Activated naive CD8-positive, alpha-beta T cell treated with anti-CD3 and anti-CD28 coated beads for 36 hours (primary cell): ENCODE results near the gene AHNAK. TPM values are rescaled to one million over a fixed set of nuclear protein-coding genes. Genes with fewer than 3 reads are reported as not detected.
"Not testable (repeated sequence)": the region's sequence is repeated elsewhere in the genome, so short reads cannot be mapped to it uniquely, and the experiment has no call there.

ENCODE experiments used
- DNase-seq: peaks from one replicate; pipeline ENCODE4 v3.0.0; 2021
- H3K27ac Mint-ChIP-seq: one replicate; pipeline ENCODE4 v1.8.0; 2022; ENCODE audit warnings: mild to moderate bottlenecking, moderate library complexity, mixed read lengths
- H3K27me3 Mint-ChIP-seq: one replicate; pipeline ENCODE4 v1.8.0; 2022; ENCODE audit warnings: mild to moderate bottlenecking, mixed read lengths
- H3K36me3 Mint-ChIP-seq: one replicate; pipeline ENCODE4 v1.8.0; 2021; ENCODE audit warnings: mild to moderate bottlenecking, mixed read lengths
- H3K4me1 Mint-ChIP-seq: one replicate; pipeline ENCODE4 v1.8.0; 2021; ENCODE audit warnings: mixed read lengths
- H3K4me3 Mint-ChIP-seq: one replicate; pipeline ENCODE4 v1.8.0; 2022; ENCODE audit warnings: mild to moderate bottlenecking, moderate library complexity, mixed read lengths
- H3K9me3 Mint-ChIP-seq: one replicate; pipeline ENCODE4 v1.8.0; 2022; ENCODE audit warnings: mixed read lengths
- total RNA-seq, 2 experiments: library from RNA; stranded (reverse); gene quantifications; one replicate each; pipeline ENCODE4 v1.2.3, GENCODE V29; 2021

Gene AHNAK
- total RNA-seq, 2 experiments from 2014 or later: 12.3 to 12.5 TPM

DNA sequence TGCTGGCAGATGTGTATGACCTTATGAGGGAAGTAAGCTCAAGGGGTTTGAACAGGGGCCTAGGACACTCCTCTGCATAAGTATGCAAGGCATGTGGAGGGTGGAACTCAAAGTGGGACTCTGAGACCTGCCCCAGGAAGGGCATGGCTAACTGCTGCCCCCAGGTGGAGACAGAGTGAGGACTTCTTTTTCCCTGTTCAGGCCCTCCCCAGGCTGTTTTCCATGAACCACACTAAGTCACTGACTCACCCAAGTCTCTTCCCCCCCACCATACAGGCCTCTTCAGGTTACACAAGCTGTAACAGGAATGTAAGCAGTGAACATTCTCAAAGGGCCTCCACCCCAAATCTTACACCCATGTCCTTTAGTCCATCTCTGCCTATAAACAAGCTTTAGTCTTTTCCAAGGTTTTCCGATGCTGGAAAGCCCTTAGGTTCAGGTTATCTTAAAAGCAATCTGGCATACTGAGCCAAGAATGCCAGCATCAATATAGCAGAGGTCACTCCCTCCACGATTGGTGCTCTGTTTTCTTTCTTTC, 14.0 kb upstream of the AHNAK start:
- DNase-seq: peak; percentile 77
- H3K9me3 Mint-ChIP-seq: no peaks in the 10 kb centered on the region
- H3K27ac Mint-ChIP-seq: peak overlapping the region; percentile 66
- peaks cover 56% of the 10 kb centered on the region for H3K4me1 Mint-ChIP-seq
- peaks cover 43% of the 10 kb centered on the region for H3K36me3 Mint-ChIP-seq
- no peak overlapping the region for H3K4me3 Mint-ChIP-seq
- no peaks in the 10 kb centered on the region for H3K27me3 Mint-ChIP-seq

DNA sequence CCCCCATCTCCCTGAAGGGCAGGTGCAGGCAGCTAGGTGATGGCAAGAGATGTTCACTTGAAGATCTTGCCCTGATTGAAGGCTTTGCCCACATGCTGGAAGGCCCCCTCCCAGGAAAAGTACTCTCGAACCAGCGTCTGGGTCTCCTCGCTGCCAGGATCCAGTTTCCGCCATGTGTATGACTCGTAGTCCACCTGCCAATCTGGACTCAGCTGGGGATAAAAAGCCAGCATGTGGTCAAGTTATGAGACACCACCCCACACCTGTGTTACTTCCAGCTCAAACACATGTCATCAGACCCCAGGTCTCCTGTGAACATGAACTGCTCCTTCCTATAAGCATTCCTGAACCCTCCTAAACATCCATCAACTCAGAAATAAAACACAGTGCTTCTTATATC, 13.0 kb upstream of the AHNAK start:
- not testable (repeated sequence) for H3K27me3 Mint-ChIP-seq, DNase-seq, H3K9me3 Mint-ChIP-seq
- peaks cover 47% of the 10 kb centered on the region for H3K36me3 Mint-ChIP-seq
- H3K27ac Mint-ChIP-seq: peak overlapping the region; percentile 89
- H3K4me1 Mint-ChIP-seq: peaks cover 63% of the 10 kb centered on the region
- peak overlapping the region; percentile 34 for H3K4me3 Mint-ChIP-seq

DNA sequence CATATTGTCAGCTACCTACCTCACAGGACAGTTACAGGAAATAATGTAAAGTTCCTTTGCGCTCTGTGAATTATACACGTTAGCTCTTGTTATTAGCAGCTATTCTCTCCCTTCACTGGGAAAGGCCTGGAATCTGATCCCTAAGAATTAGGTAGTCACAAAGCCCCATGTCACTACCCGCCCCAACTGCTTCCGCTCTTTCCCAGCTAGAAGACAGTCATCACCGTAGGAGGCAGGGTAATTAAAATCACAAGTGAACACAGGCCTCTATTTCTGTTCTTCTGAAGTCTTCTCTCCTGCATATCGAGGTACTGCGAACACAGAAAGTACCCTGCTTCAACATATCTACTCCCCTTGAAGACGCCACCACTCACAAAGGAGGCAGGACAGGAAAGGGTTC, 12.6 kb upstream of the AHNAK start:
- H3K27ac Mint-ChIP-seq: peak overlapping the region; percentile 89
- peaks cover 51% of the 10 kb centered on the region for H3K36me3 Mint-ChIP-seq
- no peak for DNase-seq
- peaks cover 2% of the 10 kb centered on the region for H3K9me3 Mint-ChIP-seq
- H3K27me3 Mint-ChIP-seq: no peaks in the 10 kb centered on the region
- no peak overlapping the region for H3K4me3 Mint-ChIP-seq
- peaks cover 68% of the 10 kb centered on the region for H3K4me1 Mint-ChIP-seq

DNA sequence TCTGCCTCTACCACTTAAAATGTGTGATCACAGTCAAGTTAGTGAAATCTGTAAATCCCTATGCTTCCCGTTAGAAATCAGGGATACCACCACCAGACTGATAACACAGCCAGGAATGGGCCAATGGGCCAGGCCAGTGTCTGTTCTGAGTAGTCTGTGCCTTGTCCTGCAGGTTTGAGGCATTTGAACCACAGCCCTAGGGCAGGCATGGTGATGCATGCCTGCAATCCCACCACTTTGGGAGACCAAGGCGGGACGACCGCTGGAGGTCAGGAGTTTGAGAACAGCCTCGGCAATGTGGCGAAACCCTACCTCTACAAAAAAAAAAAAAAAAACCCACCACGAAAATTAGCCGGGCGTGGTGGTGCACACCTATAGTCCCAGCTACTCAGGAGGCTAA, 12.1 kb upstream of the AHNAK start:
- Mint-ChIP-seq H3K36me3 (peaks cover 56% of the 10 kb centered on the region), H3K27me3 (no peaks in the 10 kb centered on the region), H3K9me3 (peaks cover 2% of the 10 kb centered on the region), H3K4me1 (peaks cover 73% of the 10 kb centered on the region), H3K4me3 (no peak overlapping the region), H3K27ac (no peak overlapping the region)
- DNase-seq: no peak

DNA sequence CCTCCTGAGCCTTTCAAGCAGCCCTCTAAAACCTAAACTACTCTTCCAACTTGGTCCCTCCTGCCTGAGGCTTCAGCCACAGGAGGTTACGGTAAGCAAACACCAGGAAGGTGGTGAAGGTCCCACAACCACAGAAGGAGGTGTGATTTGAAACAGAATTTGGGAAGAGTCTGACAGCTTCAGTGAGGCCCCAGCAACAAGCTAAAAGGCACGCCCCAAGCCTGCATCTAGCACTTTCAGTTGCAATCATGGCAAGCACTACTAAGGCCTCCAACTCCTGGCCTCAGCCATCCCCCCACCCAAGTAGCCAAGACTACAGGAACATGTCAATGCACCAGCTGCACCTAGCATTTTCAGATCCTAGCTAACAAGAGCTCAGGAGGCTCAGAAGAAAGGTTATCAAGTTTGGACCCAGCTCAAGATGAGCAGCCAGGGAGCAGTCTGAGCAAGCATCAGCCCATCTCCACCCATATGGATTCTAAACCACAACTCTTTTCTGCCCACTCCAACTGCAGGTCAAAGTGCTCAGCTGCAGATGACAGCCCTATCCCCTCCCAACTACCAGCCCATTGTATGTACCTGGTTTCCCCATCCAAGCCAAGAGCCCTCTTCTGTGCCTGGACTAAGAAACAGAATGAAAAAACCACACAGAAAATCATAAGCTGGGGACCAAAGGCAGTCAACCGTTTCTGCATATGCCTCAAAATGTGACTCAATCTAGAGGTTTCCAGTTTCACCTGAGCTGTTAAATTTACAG, 10.4 kb upstream of the AHNAK start:
- peaks cover 2% of the 10 kb centered on the region for H3K9me3 Mint-ChIP-seq
- H3K36me3 Mint-ChIP-seq: peaks cover 60% of the 10 kb centered on the region

DNA sequence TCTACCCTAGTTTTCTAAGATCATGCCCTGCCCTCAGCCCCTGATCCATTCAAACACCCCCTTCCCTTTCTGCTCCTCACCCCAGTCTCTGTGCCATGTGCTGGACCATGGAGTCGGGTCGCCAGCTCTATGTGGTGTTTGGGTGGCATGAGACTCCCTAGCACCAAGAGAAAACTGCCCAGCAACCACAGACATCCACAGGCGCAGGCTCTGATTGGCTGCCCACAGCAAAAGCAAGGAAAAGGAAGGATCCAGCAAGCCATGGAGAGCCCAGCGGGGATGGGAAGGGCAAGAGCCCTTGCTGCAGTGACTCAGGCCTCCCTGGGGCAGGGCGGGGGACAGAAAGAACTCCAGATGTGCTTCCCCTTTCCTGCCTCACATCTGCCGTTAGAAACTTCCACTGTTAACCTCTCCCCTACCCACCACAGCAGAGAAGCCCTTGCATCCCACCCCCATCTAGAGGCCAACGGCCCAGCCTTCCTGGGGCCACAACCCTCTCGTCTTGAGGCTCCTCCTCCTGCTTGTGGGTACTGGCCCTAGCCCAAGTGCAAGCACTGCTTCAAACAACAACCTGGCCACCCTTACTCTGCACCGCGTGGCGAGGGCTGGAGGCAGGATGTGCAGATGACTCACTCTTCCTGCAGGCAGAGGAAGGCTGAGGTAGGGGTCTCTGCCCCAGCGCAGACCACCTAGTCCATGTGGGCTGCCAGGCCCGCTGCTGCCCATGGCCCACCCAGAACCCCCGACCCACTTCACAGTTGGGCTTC, 9.7 kb upstream of the AHNAK start:
- peaks cover 57% of the 10 kb centered on the region for H3K36me3 Mint-ChIP-seq

More for the DNA sequence above, 10.4 kb upstream of the AHNAK start:
- peaks cover 87% of the 10 kb centered on the region for H3K4me1 Mint-ChIP-seq
- H3K27me3 Mint-ChIP-seq: no peaks in the 10 kb centered on the region
- H3K27ac Mint-ChIP-seq: peak overlapping the region; percentile 95
- DNase-seq: peak; percentile 77
- H3K4me3 Mint-ChIP-seq: peak overlapping the region; percentile 59

DNA sequence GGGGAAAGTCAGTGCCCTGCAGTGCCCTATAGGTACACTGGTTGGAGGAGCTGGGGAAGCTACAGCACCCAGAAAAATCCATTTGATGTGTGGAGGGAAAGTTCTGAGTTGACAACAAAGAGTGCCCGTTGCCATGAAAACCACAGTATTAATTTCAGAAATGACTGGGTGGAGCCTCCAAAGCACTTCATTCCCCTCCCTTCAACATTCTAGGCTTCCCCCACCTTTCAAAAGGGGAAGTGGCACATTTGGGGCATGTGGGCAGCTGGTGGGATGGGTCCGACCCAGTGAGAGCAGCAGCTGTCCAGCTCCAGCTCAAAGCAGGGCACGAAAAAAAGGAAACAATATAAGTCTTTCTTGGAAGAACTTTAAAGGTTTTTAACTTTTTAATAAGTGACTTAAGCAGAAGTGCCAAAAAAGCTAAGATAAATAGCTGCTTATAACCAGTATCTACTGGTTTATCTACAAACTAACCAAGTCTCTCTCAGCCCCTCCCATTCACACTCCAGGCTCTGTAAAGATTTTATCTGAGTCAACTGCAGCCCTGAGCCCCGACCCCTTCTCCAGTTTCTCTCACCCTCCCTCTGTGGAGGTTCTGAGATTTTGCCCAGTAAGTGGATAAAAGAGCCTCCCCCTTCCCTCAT, 9.0 kb upstream of the AHNAK start:
- Mint-ChIP-seq H3K4me1 (peaks cover 90% of the 10 kb centered on the region), H3K36me3 (peaks cover 57% of the 10 kb centered on the region), H3K27ac (peak overlapping the region; percentile 95), H3K4me3 (peak overlapping the region; percentile 59), H3K9me3 (peaks cover 2% of the 10 kb centered on the region), H3K27me3 (peaks cover 3% of the 10 kb centered on the region)
- peak; percentile 74 for DNase-seq

More for the DNA sequence above, 9.7 kb upstream of the AHNAK start:
- peaks cover 3% of the 10 kb centered on the region for H3K27me3 Mint-ChIP-seq
- peak; percentile 90 for DNase-seq
- peak overlapping the region; percentile 95 for H3K27ac Mint-ChIP-seq
- peaks cover 2% of the 10 kb centered on the region for H3K9me3 Mint-ChIP-seq
- peak overlapping the region; percentile 59 for H3K4me3 Mint-ChIP-seq
- H3K4me1 Mint-ChIP-seq: peaks cover 89% of the 10 kb centered on the region

DNA sequence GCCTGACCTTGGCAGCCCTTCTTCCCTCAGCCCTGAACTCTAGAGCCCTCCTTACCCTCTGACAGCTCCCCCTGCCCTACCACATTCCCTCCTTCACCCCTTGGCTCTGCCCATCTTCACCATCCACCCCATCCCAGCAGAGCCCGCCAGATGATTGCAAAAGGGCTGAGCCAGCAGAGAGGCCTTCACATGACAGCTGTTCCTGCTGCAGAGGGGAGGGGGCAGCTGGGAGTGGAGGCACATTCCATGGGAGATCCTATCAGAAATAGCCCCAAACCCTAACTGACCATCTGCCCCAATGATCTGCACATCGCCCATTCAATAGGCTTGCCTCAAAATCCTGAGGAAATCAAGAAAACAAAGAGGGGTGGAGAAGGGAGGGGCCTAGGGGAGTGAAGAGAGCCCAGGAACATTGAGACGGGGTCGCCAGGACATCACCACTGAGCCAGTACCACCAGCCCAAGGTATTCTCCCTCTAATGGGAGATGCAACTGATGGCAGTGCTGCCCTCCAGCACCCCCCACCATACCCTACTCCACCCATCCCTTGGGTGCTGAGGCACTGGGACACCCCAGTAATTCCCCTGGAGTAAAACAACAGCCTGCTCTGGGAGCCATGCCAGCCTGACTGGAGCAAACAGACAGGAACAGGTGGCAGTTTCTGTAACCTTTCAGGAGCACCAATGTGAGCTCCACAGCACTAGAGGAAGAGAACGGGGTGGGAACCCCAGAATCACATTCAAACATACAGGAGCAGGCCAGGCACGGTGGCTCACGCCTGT, 8.0 kb upstream of the AHNAK start:
- Mint-ChIP-seq H3K9me3 (peaks cover 2% of the 10 kb centered on the region), H3K27me3 (peaks cover 3% of the 10 kb centered on the region), H3K27ac (peak overlapping the region; percentile 95), H3K36me3 (peaks cover 47% of the 10 kb centered on the region), H3K4me3 (no peak overlapping the region), H3K4me1 (peaks cover 87% of the 10 kb centered on the region)
- no peak for DNase-seq

DNA sequence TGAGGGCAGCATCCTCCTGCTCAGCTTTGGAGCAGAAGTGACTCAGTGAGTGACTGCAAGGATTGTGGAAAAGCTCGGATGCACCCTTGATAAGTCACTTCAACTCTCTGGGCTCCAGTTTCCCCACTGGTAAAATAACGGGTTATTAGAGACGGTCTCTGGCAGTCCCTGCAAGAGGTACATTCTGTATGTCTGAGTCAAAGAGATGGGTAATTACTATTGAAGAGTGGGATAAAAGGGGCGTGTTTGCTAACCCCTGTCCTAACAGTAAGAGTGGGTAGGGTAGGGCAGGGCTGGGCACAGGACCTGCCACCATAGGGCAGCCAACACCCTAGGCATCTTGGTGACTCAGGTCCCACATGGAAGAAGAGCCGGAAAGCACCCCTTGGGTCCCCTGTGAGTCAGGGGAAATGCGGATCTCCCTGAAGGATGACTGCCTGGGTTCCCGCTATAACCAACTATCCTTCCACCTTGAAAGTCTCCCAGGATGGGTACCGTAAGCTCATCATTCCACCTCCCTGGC, 7.3 kb upstream of the AHNAK start:
- peak overlapping the region; percentile 95 for H3K27ac Mint-ChIP-seq
- peaks cover 41% of the 10 kb centered on the region for H3K36me3 Mint-ChIP-seq
- H3K27me3 Mint-ChIP-seq: peaks cover 3% of the 10 kb centered on the region
- H3K4me1 Mint-ChIP-seq: peaks cover 82% of the 10 kb centered on the region
- no peak for DNase-seq
- peaks cover 2% of the 10 kb centered on the region for H3K9me3 Mint-ChIP-seq
- peak overlapping the region; percentile 15 for H3K4me3 Mint-ChIP-seq

DNA sequence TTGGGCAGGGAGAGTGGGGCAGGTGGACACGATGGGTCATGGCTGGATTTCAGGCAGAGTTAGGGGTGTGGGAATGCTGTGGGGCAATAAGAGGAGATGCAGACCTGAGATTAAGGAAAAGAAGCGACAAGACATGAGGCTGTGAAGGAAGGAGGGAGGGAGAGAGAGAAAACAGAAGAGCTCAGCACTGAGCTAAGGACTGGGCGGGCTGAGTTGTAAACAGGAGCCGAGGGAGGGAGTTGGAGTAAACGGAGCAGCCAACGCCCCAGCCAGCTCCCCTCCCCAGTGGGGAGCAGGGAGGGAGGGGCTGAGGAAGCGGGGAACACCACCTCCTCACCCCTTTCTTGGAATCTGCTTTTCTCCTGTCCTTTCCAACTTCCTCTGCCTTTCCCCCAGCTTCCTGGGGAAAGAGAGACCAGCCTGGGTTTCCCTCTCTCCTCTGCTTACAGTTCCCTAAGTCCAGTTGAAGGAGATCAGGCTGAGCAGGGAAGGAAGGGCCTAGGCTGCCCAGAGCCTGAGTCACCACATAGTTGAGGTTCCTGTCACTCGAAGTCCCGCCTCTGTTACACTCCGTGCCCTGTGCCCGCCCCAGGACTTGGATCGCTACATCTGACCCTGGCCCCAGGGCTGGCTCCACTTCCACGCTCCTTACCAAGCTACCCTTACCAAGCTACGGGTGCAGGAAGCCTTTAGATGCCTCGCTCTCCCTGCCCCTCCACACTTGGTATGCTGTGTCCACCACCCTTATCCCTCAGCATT, 6.7 kb upstream of the AHNAK start:
- DNase-seq: peak; percentile 45
- Mint-ChIP-seq H3K4me1 (peaks cover 81% of the 10 kb centered on the region), H3K27me3 (peaks cover 3% of the 10 kb centered on the region), H3K4me3 (peak overlapping the region; percentile 44), H3K9me3 (peaks cover 2% of the 10 kb centered on the region), H3K27ac (peak overlapping the region; percentile 89), H3K36me3 (peaks cover 39% of the 10 kb centered on the region)

DNA sequence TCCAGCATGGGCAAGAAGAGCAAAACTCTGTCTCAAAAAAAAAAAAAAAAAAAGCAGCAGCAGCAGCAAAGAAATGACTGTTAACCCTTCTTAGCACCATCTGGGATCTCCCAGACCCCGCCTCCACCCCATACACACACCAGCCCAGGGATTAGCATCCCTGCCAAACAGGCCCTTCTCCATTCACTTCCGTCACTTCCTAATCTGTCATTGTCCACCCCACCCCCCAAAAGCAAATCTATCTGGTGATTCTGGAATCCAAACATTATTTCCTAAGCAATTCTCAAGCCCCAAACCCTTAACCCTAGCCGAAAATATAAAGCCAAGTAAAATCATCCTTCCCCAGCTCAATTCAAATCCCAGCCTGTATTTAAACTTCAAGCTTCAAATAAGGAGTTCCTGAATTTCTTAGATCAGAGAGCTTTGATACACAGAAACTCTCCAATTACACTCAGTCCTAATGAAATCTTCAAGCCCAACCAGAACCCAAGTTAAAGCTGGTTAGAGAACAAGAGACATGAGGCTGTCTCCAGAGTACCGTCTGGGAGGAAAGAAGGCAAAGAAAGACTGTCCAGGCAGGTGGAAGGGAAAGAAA, 6.0 kb upstream of the AHNAK start:
- Mint-ChIP-seq H3K36me3 (peaks cover 34% of the 10 kb centered on the region), H3K4me1 (peaks cover 81% of the 10 kb centered on the region), H3K27me3 (peaks cover 5% of the 10 kb centered on the region), H3K9me3 (peaks cover 2% of the 10 kb centered on the region), H3K4me3 (peak overlapping the region; percentile 44), H3K27ac (peak overlapping the region; percentile 89)
- no peak for DNase-seq

DNA sequence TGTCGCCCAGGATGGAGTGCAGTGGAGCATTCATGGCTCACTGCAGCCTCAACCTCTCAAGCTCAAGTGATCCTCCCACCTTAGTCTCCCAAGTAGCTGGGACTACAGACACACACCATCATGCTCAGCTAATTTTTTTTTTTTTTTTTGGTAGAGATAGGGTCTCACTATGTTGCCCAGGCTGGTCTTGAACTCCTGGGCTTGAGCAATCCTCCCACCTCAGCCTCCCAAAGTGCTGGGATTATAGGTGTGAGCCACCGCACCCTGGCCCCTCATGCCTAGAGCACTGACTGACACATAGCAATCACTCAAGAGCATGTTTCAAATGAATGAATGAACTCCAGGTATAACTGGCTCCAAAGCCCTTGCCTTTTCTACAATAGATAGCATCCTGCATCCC, 3.9 kb upstream of the AHNAK start:
- not testable (repeated sequence) for H3K27me3 Mint-ChIP-seq, H3K9me3 Mint-ChIP-seq, H3K4me3 Mint-ChIP-seq, H3K27ac Mint-ChIP-seq, DNase-seq
- H3K4me1 Mint-ChIP-seq: peaks cover 66% of the 10 kb centered on the region
- peaks cover 23% of the 10 kb centered on the region for H3K36me3 Mint-ChIP-seq

DNA sequence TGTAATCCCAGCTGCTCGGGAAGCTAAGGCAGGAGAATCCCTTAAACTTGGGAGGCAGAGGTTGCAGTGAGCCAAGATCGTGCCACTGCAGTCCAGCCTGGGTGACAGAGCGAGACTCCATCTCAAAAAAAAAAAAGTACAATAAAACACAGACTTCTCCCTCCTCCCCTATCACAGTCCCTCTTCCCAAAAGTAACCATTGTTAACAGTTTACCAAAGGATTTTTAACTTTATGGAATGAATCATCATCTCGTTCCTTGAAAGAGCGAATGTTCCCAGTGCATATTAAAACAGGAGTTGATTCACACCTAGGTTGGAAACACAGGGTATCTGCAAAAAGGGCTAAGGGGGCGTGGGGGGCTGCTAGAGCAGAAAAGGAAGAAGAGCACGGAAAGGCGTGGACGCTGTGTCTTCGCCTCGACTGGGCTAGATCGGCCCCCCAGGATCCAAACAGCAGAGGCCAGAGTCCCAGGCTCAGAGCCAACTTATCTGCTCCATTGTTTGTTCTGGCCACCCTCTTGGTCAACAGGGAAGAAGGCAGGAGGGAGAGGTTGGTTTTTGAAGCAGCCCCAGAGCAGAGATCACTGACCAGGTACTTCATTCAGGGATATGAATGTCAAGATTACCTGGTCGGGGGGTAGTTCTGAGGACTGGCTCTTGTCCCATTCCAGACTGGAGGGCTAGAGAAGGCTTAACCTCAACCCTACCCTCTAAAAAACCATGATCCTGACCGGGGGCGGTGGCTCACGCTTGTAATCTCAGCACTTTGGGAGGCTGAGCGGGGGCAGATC, 2.1 kb upstream of the AHNAK start:
- no peak for DNase-seq
- no peak overlapping the region for H3K4me3 Mint-ChIP-seq

More for the DNA sequence above, 2.1 kb upstream of the AHNAK start:
- Mint-ChIP-seq H3K36me3 (peaks cover 8% of the 10 kb centered on the region), H3K27ac (no peak overlapping the region), H3K4me1 (peaks cover 61% of the 10 kb centered on the region), H3K9me3 (no peaks in the 10 kb centered on the region), H3K27me3 (peaks cover 8% of the 10 kb centered on the region)
